Measurements from ENCODE around the gene GARIN5B.

GARIN5B gene

DNA sequence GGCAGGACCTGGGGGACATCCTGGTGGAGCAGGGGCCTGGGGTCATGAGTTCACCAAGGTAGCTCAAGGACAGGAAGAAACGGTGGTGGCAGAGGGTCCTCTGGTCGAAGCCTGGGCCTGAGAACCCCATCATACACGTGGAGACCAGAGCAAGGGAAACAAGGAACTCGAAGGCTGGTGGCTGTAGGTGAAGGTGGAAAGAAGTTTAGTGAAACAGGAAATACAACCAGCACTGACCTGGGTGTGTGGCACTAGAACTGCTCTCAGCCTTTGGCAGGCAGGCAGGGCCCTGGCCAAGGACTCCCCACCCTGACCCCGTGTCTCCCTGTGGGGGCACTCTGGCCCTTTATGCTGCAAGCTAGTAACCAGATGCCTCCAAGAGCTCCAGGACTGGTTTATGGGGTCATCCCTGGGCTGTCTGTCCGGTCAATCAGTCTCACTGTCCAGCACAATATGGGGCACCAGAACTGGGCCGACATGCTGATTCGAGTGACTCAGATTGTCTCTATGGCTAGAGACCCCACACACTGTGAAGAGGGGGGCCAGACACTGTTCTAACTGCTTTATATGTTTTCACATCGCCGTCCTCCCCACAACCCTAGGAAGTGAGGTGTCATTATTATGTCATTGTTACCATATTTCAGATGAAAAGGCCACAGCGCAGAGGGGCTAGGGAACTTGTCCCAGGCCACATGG is 12.3 kb downstream of the GARIN5B start:
- no peak overlapping the region for H3K4me3 Mint-ChIP-seq
- no peak overlapping the region for H3K27ac Mint-ChIP-seq
- no peak for ATAC-seq

DNA sequence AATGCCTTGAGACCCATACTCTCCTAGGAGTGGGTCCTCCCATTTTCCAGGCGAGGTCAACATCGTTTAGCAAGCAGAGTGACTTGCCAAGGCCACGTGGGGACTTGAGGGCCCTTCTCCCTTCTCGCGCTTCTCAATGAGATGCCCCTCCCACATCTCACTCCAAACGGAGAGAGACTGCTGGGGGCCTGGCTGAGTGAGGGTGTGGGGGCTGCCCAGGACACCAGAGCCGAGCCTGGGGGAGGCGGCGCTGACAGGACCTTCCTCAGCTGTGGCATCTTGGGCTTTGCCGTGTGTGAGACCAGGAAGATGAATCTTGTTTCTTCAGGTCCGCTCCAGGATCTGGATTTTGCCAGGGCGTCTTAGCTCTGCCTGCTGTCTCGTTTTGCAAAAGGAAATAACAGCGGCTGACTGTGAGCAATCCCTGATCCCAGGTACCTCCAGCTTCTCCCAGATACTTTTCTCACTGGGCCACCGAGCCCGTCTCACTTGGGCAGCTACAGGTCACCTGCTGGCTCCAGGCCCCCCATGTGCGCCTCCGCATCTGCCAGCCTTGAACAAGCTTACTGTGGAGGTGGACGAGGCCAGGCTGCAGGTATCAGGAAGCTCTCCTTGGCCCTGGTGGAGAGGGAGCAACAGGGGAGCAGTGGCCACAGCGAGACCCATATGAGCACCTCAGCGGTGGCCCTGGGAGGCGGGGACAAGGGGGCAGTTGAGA is 14.6 kb downstream of the GARIN5B start:
- DNase-seq = no peak
- no peak for ATAC-seq
- Mint-ChIP-seq H3K4me3 (no peak overlapping the region), H3K4me1 (peaks cover 31% of the 10 kb centered on the region), H3K27ac (no peak overlapping the region), H3K9me3 (no peaks in the 10 kb centered on the region), H3K27me3 (peaks cover 27% of the 10 kb centered on the region)

More for the DNA sequence above, 12.3 kb downstream of the GARIN5B start:
- Mint-ChIP-seq H3K4me1 (peaks cover 39% of the 10 kb centered on the region), H3K9me3 (no peaks in the 10 kb centered on the region), H3K27me3 (peaks cover 44% of the 10 kb centered on the region)
- no peak for DNase-seq

DNA sequence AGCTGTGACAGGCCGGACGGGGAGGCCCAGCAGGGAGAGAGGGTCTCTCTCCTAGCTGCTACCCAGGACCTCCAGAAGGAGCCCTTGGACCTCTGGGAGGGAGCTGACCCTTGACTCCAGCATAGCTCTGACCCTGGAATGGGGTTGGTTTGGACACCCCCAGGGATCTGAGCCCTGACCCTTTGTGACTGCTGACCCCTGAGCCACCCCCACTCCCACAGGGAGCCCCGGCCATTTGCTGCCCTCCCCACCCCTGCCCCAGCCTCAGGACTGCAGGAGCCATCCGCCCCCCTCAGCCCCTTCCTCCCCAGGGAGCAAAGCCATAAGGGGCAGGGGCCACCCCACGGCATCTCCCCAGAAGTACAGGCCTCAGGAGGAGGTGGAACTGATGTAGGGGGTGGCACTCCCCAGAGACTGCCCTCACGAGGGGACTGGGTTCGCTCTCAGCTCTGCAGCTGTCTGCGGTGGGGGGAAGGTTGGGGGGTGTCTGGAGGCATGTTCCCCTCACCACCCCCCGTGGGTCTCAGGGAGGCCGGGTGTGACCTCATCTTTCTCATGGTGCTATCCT is 15.5 kb downstream of the GARIN5B start:
- H3K9me3 Mint-ChIP-seq = no peaks in the 10 kb centered on the region

DNA sequence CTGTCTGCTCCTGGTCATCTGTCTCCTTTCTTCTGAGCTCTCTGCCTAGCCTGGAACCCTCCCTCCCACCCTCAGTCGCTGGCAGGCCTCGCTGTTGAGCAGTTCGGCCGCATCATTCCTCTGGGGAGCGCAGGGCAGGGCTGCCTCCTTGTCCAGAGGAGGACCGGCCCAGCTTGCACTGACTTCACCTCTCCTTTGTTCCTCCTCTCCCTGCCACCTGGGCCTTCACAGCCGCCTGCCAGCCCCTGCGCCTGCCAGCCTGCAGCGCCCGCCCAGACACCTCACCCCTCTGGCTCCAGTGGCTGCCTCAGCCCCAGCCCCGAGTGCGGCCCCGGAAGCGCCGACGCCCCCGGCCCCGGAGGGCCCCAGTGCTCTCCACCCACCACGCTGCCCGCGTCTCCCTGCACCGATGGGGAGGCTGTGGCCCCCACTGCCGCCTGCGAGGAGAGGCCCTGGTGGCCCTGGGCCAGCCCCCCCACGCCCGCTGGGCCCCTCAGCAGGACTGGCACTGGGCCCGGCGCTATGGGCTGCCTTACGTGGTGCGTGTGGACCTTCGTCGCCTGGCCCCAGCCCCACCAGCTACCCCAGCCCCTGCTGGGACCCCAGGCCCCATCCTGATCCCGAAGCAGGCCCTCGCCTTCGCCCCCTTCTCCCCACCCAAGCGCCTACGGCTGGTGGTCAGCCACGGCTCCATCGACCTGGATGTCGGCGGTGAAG is 16.2 kb downstream of the GARIN5B start:
- peak; percentile 43 for ATAC-seq
- DNase-seq = no peak
- Mint-ChIP-seq H3K9me3 (no peaks in the 10 kb centered on the region), H3K27ac (no peak overlapping the region), H3K4me3 (no peak overlapping the region), H3K27me3 (peaks cover 11% of the 10 kb centered on the region), H3K4me1 (peaks cover 15% of the 10 kb centered on the region)

More for the DNA sequence above, 15.5 kb downstream of the GARIN5B start:
- Mint-ChIP-seq H3K27me3 (peaks cover 17% of the 10 kb centered on the region), H3K4me1 (peaks cover 21% of the 10 kb centered on the region), H3K4me3 (no peak overlapping the region), H3K27ac (no peak overlapping the region)
- DNase-seq (no peak), ATAC-seq (peak; percentile 26)

DNA sequence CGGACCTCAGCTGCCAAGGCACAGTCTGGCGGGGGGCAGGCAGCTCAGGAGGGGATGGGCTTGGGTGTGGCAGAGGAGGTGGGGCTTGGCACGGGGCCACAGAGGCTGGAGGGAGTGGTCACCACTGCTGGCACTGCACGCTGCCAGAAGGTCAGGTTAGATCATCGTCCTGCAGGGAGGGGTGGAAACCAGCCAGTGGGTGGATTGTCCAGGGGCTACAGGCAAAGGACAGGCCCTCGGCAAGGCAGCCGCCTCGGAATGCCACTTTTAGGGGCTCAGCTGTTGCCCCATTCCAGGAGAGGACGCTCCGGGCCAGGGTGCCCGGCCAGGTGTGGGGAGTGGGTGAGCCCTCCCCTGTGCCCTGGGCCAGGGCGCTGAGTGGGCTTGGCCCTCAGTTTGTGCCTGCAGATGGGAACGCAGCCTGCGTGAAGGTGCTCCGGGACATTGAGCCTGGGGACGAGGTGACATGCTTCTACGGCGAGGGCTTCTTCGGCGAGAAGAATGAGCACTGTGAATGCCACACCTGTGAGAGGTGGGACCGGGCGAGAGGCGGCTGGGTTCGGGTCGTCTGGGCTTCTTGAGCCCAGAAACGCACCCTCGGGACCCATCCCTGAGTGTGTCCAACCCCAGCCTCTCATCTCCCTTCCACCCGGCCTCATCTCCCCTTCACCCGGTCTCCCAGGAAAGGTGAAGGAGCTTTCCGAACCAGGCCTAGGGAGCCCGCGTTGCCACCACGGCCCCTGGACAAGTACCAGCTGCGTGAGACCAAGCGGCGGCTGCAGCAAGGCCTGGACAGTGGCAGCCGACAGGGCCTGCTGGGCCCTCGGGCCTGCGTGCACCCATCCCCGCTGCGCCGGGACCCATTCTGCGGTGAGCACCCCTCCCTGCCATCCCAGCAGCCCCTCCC is 17.0 kb downstream of the GARIN5B start:
- Mint-ChIP-seq H3K9me3 (no peaks in the 10 kb centered on the region), H3K27me3 (peaks cover 3% of the 10 kb centered on the region), H3K27ac (no peak overlapping the region), H3K4me1 (peaks cover 15% of the 10 kb centered on the region), H3K4me3 (no peak overlapping the region)
- ATAC-seq (no peak), DNase-seq (no peak)

DNA sequence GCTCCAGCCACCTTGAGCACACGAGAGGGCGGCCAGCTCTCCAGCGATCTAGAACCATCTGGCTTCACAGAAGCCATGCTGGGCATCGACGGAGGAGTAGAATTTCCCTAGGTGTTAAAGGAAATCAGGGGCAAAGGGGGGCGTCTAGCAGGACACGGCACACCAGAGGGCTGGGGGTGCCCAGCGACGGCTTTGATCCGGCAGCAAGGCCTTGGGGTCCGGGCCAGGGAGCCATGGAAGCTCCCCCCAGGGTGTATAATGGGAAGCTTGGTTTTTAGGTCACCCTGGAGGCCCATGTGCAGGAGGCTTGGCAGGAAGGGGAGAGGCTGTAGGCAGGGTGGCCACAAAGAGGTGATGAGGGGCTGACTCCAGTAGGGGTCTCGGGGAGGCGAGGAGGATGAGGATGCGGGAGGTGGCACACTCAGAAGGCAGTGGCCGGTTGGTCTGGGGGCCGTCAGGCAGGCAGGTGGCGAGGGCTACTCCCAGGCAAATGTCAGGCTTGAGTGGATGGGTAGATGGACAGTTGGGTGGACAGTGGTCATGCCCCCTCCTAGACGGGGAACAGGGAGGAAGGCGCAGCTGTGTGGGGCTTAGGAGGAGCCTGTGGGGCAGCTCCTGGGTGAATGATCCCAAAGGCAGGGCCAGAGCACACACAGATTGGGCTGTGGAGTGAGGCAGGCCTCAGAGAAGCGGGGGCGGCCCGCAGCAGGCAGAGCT is 17.8 kb downstream of the GARIN5B start:
- H3K27me3 Mint-ChIP-seq = no peaks in the 10 kb centered on the region
- DNase-seq (no peak), ATAC-seq (no peak)
- peaks cover 15% of the 10 kb centered on the region for H3K4me1 Mint-ChIP-seq
- peak overlapping the region in 1 of 2 donors; percentile 9 for H3K27ac Mint-ChIP-seq
- no peaks in the 10 kb centered on the region for H3K9me3 Mint-ChIP-seq
- H3K4me3 Mint-ChIP-seq = no peak overlapping the region

DNA sequence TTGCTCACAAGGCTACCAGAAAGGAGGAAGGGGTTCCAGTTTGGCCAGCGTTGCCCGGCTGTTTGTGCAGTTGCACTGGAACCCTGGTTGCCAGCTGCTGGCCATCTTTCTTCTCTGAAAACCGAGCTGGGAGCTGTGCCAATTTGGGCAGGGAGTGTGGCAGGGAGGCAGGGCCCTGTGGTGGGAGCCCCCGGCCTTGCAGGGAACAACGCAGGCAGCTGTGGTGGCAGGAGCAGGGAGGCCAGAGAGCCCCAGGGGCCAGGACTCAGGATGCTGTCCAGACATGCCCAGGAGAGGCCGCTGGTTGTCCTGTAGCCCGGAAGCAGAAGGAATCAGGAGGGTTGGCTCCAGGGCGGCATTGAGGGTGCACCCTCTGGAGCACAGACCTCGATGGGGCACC is 18.6 kb downstream of the GARIN5B start:
- H3K4me3 Mint-ChIP-seq = no peak overlapping the region
- no peaks in the 10 kb centered on the region for H3K9me3 Mint-ChIP-seq
- DNase-seq (no peak), ATAC-seq (no peak)
- H3K4me1 Mint-ChIP-seq = peaks cover 15% of the 10 kb centered on the region
- H3K27ac Mint-ChIP-seq = peak overlapping the region in 1 of 2 donors; percentile 33
- no peaks in the 10 kb centered on the region for H3K27me3 Mint-ChIP-seq

DNA sequence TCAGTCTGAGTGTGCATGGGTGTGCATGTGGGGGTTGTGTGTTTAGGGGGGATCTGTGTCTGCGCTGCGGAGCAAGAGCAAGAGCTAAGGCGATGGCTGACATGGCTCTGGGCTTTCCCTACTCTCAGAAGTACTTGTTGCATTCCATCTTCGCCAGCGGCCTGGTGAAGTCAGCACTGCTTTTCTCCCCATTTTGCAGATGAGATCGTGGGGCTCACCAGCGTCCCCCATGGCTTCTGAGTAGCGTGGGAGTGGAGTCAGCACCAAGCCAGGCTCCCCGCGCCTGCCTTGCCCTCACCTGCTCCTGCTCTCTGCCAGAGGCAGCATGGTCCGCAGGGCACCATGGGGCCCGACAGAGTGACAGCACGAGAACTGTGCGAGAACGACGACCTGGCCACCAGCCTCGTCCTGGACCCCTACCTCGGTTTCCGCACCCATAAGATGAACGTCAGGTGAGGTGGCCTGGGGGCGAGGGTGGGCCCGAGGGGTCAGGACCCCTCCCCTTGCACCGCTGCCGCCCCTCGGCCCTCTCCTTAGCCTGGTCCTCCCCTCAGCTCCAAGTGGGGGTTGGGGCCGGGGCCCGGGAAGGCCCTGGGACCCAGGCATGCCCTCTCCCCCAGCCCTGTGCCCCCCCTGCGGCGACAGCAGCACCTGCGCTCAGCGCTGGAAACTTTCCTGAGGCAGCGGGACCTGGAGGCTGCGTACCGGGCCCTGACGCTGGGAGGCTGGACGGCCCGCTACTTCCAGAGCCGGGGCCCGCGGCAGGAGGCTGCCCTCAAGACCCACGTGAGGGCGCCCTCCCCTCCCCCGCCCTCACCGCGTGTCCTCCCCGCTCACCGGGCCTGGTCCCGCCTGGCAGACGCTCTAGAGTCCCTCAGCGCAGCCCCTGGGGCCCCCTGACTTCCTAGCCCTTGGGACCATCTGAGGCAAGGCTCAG is 21.2 kb downstream of the GARIN5B start:
- Mint-ChIP-seq H3K9me3 (no peaks in the 10 kb centered on the region), H3K4me1 (peaks cover 23% of the 10 kb centered on the region), H3K27ac (no peak overlapping the region), H3K27me3 (peaks cover 5% of the 10 kb centered on the region), H3K4me3 (peak overlapping the region; percentile 57 to 96)
- DNase-seq (no peak), ATAC-seq (no peak)

DNA sequence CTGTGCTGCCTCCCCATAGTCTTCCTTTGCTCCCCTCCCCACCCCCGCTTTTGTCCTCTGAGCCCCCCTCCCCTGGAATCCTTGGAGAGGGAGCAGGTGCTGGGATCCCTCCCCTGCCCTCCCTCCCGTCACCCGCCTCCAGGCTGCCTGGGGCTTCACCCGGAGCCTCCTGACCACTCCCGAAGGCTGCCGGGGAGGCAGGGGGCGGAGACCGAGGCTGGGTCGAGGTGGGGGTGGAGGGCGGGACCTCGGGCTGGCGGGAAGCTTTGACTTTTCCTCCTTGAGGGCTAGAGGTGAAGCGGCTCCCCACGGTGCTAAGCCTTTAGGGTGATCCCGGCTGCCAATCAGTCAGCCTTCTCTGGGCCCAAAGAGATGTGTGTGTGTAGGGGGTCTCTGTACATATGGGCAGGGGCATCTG is 21.9 kb downstream of the GARIN5B start:
- H3K27me3 Mint-ChIP-seq = peaks cover 11% of the 10 kb centered on the region
- peak overlapping the region; percentile 96 to 98 for H3K4me3 Mint-ChIP-seq
- no peak for ATAC-seq
- no peaks in the 10 kb centered on the region for H3K9me3 Mint-ChIP-seq
- H3K27ac Mint-ChIP-seq = peak overlapping the region; percentile 82 to 91
- no peak for DNase-seq
- peaks cover 23% of the 10 kb centered on the region for H3K4me1 Mint-ChIP-seq

DNA sequence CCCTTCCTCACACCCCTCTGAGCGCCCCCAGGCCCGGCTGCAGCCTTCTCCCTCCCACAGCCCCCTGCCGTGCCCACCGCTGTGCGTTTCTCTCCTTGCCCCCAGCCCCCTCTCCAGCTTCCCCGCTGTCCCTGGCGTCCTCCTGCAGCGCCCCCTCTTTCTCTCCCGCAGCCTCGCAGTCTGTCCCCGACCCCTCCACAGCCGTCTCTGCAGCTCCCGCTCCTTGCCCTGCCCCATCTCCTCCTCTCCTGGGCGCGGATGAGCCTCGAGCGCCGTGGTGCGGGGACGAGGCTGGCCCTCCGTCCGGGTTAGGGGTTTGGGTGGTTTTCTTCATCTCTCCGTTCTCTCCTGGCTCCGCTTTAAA is 22.3 kb downstream of the GARIN5B start:
- peaks cover 23% of the 10 kb centered on the region for H3K4me1 Mint-ChIP-seq
- H3K27me3 Mint-ChIP-seq = peaks cover 11% of the 10 kb centered on the region
- peak overlapping the region; percentile 96 to 98 for H3K4me3 Mint-ChIP-seq
- no peaks in the 10 kb centered on the region for H3K9me3 Mint-ChIP-seq
- DNase-seq (no peak), ATAC-seq (no peak)
- peak overlapping the region; percentile 82 to 91 for H3K27ac Mint-ChIP-seq

DNA sequence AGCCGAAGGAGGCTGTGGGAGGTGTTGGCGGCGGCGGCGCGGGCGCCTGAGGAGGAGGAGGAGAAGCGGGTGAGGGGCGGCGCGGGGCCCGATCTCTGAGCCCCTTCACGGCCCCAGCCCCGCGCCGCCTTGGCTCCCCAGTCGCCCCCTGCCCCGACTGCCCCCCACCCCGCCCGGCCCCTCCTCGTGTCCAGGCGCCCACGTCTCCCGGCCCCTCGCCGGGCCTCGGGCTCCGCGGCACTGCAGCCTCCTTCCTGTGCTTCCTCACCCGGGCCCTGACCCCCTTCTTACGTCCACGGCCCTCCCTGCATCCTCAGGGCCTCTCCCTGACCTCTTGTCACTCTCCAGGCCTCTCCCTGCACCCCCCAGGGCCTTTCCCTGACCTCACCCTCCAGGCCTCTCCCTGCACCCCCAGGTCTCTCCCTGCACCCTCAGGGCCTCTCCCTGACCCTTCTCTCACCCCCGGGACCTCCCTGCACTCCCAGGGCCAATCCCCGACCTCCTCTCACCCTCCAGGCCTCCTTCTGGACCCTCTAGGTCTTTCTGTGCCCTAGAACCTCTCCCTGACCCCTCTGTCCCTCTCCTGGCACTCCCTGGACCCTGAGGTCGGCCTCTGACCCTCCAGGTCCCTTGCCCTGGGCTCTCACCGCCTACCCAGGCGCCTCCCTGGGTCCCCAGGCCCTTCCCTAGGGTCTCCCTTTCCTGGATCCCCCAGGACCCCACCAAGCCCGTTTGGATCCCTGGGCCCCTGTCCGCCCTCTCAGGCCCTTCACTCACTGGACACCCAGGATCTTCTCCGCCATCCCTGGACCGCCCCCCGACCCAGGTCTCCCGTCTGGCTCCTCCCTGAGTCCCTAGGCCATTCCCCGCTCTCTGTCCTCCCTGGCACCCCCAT is 22.9 kb downstream of the GARIN5B start:
- Mint-ChIP-seq H3K27me3 (peaks cover 11% of the 10 kb centered on the region), H3K27ac (peak overlapping the region; percentile 91 to 97), H3K4me3 (peak overlapping the region; percentile 96 to 98), H3K4me1 (peaks cover 18% of the 10 kb centered on the region), H3K9me3 (no peaks in the 10 kb centered on the region)
- ATAC-seq = no peak
- DNase-seq = peak in 1 of 2 donors; percentile 32

DNA sequence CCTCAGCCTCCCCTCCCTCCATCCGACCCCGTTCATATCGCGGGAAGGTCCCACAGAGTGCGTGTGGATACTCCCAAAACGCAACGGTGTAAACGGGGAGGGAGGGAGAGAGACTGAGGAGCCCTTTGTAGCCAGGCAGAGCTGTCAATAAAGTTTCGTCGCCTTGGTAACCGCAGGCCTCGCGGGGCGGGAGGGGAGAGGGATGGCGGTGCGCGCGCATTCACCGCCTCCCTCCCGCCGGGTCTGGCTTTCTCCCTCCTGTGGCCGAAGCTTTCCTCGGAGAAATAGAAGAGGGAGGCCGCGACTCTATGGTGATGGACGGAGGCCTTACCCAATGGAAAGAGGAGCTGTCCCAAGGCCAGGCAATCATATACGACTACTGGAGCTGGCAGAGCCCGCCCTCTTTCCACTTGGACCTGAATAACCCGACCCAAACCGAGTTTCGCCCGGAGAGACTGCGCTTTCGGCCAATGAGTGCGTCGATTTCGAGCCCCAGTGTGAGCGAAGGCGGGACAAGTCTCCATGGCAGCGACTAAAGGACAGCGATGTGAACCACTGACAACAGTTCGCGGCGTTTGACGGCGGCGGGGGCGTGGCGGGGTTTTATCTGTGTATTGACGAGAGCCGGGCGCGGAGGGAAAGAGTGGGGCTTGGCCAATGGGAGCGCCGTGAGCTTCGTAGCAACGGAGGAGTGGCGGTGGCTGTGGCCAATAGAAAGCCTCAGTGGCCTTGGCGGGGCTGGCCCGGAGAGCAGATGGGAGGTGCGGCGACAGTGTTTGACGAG is 23.8 kb downstream of the GARIN5B start, which contains the start of gene KMT5C:
Gene KMT5C (plus strand): TSS at position 772 of the 784 bp plus-strand sequence. CDS start 2,061 bp downstream, outside the sequence.
- peak; percentile 100 for DNase-seq
- Mint-ChIP-seq H3K27ac (peak within 1 kb of the TSS; percentile 99), H3K27me3 (peaks cover 11% of the 10 kb centered on the region), H3K4me1 (peaks cover 17% of the 10 kb centered on the region), H3K4me3 (peak within 1 kb of the TSS; percentile 96 to 98), H3K9me3 (no peaks in the 10 kb centered on the region)
- ATAC-seq = peak; percentile 89
